VCaP (cell line): Measurements from ENCODE around the gene SLC47A2.

Experiments
- H3K27ac ChIP-seq: fragments of 450-650 bp; 2 replicates; pipeline ENCODE4 v1.5.1; 2017
- TF ChIP-seq, protein P1 (sequence below): fragments of 450-650 bp; conservative IDR thresholded peaks from 2 replicates; pipeline ENCODE4 v1.5.1; 2017; ENCODE audit warnings: mild to moderate bottlenecking, moderate library complexity

SLC47A2 gene

DNA sequence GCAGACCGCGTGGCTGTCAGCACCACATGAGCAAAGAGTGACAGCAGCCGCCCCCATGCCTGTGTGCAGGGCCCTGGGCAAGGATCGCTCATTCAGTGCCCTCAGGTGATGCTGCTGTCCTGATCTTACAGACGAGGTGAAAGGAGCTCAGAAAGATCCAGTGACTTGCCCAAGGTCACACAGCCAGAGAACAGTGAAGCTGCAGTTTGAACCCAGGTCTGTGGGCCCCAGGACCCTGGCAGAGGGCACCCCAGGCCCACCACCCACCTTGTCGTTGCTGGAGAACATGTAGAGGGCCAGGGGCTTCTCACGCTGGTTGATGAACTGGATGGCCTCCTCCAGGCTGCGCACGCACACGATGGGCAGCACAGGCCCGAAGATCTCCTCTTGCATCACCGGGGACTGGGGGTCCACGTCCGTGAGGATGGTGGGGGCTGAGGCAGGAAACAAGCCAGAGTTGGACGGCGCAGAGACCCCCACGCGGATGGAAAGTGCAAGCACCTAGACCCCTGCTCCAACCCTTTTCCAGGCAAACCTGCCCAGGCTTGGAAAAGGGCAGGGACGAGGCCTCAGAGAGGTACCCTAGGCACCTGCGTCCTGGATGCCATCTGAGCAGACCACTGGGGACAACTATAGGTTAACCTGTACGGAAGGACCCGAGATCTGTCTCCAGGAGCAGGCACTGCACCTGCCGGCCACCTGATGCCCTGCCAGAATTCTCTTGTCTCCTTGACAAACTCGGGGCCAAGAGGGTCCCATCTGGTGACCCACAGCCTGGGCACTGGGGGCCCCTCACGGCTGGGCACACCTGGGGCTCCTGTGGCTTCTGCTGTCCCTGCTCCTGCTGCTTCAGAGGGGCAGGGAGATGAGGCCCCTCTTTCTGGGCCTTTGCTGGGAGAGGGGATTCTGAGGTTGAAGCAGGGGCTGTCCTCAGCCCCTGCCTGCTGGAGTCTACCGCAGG lies 23.1 kb upstream of the SLC47A2 start:
- TF ChIP-seq, protein P1, sequence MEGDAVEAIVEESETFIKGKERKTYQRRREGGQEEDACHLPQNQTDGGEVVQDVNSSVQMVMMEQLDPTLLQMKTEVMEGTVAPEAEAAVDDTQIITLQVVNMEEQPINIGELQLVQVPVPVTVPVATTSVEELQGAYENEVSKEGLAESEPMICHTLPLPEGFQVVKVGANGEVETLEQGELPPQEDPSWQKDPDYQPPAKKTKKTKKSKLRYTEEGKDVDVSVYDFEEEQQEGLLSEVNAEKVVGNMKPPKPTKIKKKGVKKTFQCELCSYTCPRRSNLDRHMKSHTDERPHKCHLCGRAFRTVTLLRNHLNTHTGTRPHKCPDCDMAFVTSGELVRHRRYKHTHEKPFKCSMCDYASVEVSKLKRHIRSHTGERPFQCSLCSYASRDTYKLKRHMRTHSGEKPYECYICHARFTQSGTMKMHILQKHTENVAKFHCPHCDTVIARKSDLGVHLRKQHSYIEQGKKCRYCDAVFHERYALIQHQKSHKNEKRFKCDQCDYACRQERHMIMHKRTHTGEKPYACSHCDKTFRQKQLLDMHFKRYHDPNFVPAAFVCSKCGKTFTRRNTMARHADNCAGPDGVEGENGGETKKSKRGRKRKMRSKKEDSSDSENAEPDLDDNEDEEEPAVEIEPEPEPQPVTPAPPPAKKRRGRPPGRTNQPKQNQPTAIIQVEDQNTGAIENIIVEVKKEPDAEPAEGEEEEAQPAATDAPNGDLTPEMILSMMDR, result no peak
- no peak overlapping the region for H3K27ac ChIP-seq

DNA sequence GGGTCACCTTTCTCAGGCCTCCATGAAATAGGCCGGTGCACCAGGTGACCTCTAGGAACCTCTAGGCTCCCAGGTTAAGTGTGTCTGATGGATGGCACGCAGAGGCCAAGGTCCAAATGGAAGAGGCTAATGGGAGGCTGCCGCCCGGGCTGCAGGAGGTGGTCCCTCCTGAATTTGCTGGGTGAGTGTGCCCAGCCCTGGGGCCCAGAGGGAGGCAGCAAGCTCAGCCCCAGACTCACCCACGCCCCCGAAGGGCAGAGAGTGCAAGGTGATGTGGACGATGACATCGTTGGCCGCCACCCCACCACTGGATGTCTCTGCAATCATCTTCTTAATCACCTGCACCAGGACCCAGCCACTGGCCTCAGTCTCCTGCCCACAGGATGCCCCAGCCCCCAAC lies 22.4 kb upstream of the SLC47A2 start:
- TF ChIP-seq, protein P1, result no peak
- no peak overlapping the region for H3K27ac ChIP-seq

DNA sequence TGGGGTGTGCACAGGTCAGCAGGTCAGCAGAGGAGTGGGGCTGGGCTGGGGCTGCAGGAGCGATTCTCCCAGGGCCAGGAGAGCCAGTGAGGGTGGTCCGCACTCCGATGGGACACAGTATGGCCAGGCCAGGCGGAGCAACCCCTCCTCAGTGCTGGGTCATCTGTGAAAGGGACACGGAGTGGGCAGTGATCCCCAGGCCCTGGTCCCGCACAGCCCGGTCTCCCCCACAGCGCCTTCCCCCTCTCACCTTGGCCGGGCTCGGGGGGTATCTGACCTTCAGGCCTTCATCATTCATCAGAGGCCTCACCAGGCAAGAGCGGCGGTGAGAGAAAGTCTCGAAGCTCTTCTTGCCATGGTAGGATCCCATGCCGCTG lies 21.7 kb upstream of the SLC47A2 start:
- no peak overlapping the region for H3K27ac ChIP-seq
- TF ChIP-seq, protein P1, result no peak

DNA sequence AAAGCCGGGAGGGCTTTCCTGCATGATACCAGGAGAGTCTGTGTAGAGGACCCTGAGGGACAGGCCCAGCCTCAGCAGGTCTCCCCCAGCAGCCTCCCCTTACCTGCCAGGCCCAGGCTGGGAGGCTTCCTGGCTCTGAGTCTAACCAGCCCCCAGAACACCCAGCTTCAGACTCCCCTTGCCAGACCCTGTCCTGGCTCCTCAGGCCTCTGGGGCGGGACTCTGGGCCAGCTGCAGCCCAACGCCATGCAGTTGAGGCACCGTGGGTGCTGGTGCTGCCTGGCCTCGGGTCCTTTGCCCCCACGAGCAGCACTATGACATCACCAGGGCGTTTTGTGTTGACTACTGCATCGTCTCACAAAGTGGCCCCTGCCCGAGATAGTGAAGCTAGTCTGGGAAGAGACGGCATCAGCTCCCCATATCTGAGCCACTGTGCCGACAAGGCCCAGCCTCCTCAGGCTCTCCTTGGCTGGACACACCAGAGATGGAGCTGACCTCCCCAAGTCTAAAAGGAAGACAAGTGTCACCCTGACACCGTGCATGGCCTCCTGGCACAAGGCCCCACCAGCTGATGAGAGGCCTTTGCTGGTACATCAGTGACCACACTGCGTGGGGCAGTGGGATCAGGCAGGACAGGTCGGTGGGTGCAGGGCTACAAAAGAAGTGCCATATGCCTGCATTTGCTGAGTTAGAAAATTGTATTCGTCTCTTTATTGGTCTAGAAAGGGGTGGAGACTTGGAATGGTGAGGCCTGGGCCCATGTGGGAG lies 21.1 kb upstream of the SLC47A2 start:
- TF ChIP-seq, protein P1, result no peak
- no peak overlapping the region for H3K27ac ChIP-seq

DNA sequence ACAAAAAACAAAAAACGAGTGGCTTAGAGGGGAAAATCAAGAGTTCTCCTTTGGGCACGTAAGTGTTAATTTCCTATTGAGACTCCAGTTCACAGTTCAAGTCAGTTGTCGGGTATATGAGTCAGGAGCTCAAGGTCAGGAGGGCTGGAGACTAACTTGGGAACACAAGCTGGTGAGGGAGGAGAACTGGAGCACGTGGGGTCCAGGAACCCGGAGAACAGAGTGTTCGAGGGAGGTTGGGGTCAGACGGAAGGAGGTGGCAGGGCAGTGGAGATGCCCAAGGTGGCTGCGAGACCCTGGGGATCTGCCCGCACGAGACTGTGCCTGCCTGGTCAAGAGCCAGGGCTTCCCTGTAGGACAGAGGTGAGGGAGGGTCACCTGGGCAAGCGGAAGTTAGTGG lies 19.7 kb upstream of the SLC47A2 start:
- no peak overlapping the region for H3K27ac ChIP-seq
- TF ChIP-seq, protein P1, result no peak

DNA sequence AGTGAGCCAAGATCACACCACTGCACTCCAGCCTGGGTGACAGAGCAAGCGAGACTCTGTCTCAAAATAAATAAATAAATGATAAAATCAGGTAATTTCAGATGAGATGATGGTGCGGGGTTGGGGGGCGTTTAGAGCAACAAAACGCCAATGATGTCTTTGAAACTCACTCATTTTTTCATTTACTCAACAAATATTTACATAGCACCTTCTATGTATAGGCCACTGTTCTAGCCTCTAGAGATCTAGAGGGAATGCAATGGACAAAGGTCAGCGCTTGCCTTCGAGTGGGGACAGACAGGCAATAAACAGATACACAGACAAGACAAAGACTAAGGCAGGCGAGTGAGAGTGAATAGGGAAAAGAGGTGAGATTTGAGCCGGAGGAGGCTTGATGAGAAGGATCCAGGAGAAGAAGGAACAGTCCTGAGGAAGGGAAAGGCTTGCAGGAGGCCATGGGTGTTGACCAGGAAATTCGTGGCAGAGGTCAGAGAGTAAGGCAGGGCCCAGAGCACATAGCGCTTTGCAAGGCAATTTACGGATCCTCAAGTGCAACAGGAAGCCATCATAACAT lies 17.7 kb upstream of the SLC47A2 start:
- no peak overlapping the region for H3K27ac ChIP-seq
- TF ChIP-seq, protein P1, result no peak

DNA sequence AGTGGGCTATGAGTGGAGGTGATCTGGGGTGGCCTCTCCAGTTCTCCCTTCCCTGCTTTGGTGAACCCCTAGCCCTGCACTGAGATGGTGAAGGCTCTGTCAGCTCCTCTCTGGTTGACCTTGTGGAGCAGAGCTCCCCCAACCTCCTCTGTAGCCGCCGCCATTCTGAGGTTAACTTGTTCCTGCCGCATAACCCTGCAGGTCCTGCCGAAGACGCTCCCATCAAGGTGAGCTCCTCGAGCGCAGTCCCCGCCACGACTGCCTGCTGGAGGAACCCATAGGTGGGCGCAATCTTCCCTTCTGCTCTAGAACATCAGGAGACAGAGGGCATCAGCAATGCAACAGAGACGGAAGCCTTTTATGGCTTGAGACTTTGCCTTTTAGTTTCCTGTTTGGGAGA lies 15.2 kb upstream of the SLC47A2 start:
- TF ChIP-seq, protein P1, result no peak
- H3K27ac ChIP-seq, result no peak overlapping the region
